Measurements from ENCODE around the gene EDC3. TPM values are rescaled to one million over a fixed set of nuclear protein-coding genes. Genes with fewer than 3 reads are reported as not detected.

The EDC3 gene
- total RNA-seq, 1 donor from 2014 or later, result 51.2 TPM

DNA sequence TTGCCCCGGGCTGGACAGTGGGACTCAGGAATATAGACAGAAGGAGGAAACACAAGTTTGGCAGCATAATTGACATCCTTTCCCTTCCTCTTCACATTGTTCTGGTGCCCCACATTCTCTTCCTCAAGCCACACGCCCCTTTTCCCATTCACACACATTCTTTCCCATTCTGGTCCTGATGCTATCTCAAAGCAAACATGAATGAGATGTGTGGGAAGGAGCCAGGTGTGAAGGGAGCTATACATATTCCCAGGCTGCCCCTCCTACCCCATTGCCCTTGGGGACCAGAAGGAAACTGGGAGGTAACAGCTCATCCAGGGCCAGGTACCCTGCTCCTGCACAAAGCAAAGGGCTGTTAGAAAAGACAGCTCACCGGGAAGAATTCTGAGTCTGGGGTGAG lies 103.6 kb downstream of the EDC3 start:
- intact Hi-C loops (cut with micrococcal nuclease), result no loop called here

DNA sequence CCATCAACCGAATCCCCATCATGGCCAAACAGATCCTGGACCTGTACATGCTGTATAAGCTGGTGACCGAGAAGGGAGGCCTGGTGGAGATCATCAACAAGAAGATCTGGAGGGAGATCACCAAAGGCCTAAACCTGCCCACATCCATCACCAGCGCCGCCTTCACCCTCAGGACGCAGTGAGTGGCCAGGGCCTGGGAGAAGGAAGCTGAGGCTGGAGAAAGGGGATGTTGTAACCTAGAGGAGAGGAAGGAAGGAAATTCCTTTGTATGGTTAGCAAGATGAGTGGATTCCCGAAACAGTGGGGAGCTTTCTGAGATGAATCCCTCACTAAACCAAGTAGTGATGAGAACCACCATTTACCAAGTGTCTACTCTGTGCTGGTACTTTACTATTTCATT lies 106.0 kb downstream of the EDC3 start:
- intact Hi-C loops (cut with micrococcal nuclease), result no loop called here

DNA sequence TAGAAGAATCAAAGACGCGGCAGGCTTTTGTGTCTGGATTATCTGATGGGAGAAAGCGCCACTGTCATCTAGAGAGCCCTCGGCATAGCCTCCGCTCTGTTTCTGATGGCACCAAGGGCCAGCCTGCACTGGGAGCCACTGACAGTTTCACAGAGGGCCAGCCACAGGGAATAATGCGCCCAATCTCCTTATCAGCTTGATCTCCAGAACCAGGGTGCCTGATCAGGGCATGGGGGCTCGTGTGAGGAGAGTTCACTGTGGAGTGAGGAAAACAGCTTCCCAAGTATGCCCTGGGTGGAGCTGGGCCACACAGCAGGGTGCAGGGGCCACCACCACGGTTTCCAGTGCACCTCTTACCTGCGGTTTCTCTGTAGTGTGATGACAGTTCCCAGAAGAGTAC lies 110.0 kb downstream of the EDC3 start:
- intact Hi-C loops (cut with micrococcal nuclease), result no loop called here

DNA sequence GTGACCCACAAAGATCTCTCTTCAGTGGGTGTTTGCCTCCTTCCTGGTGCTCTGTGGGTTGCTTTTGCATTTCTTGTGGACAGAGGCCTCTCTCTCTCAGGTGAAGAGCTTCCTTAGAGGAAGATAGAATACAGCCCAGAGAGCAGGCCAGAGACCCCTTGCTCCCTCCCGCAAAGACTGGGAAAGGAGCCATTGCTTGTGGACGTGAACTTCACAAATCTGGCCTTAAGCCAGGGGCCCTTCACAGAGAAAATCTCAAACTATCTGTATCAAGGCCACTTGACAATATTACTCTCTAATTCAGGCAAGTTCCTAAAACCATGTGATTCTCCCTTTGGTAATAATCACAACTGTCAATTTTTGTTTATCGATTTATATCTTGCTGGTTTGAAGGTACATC lies 110.6 kb downstream of the EDC3 start:
- intact Hi-C loops (cut with micrococcal nuclease), result no loop called here

GRCh38 chr15:74584779-74585178 lies 111.0 kb downstream of the EDC3 start:
- intact Hi-C loops (cut with micrococcal nuclease), result no loop called here

- intact Hi-C loops (cut with micrococcal nuclease), result no loop called here
These were observed 111.6 kb downstream of the EDC3 start for GRCh38 chr15:74584204-74584603.

Other genes with a start within 250 kb of the EDC3 start
- 43.0 and 46.1 TPM in 2 replicates for gene UBL7, start 234.9 kb downstream of the EDC3 start, total RNA-seq
- 46.7 and 47.2 TPM in 2 replicates for gene ARID3B, start 154.8 kb downstream of the EDC3 start, total RNA-seq
- gene CLK3, start 80.2 kb downstream of the EDC3 start, total RNA-seq, result 102 and 109 TPM in 2 replicates
- gene CYP1A1, start 29.5 kb upstream of the EDC3 start, total RNA-seq, result 0.42 and 0.46 TPM in 2 replicates
- gene CYP1A2, start 52.8 kb upstream of the EDC3 start, total RNA-seq, result not detected in 2 replicates
- 461 and 477 TPM in 2 replicates for gene CSK, start 86.1 kb upstream of the EDC3 start, total RNA-seq
- 3.7 and 3.8 TPM in 2 replicates for gene LMAN1L, start 116.8 kb upstream of the EDC3 start, total RNA-seq
- gene CPLX3, start 130.6 kb upstream of the EDC3 start, total RNA-seq, result 0.91 and 1.4 TPM in 2 replicates
- 57.9 and 58.0 TPM in 2 replicates for gene ULK3, start 147.1 kb upstream of the EDC3 start, total RNA-seq
- gene SCAMP2, start 177.3 kb upstream of the EDC3 start, total RNA-seq, result 155 and 156 TPM in 2 replicates
- 68.1 and 69.2 TPM in 2 replicates for gene MPI, start 194.0 kb upstream of the EDC3 start, total RNA-seq
- gene FAM219B, start 210.8 kb upstream of the EDC3 start, total RNA-seq, result 92.8 and 111 TPM in 2 replicates
- gene COX5A, start 242.0 kb upstream of the EDC3 start, total RNA-seq, result 205 and 208 TPM in 2 replicates